C1 segment of cervical spinal cord (tissue), 14 donors: ENCODE results near the gene C11orf98.

ENCODE experiments used
- DNase-seq, 14 donors: peaks; one replicate each; lab custom pipeline; 2025; lab: John Stamatoyannopoulos, UW

The C11orf98 gene

DNA sequence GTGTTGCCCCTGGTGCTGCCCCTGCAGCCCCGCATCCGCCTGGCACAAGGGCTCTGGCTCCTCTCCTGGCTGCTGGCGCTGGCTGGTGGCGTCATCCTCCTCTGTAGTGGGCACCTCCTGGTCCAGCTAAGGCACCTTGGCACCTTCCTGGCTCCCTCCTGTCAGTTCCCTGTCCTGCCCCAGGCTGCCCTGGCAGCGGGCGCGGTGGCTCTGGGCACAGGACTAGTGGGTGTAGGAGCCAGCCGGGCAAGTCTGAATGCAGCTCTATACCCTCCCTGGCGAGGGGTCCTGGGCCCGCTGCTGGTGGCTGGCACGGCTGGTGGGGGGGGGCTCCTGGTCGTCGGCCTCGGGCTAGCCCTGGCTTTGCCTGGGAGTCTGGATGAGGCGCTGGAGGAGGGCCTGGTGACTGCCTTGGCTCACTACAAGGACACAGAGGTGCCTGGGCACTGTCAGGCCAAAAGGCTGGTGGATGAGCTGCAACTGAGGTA lies 51.7 kb downstream of the C11orf98 start:
- DNase-seq = peak in 6 of 14 donors; percentile 40 to 78 (median 60)
